Measurements from ENCODE around the gene POLN.
"Not testable (repeated sequence)": the region's sequence is repeated elsewhere in the genome, so short reads cannot be mapped to it uniquely, and the experiment has no call there.

POLN gene

GRCh38 chr4:2165391-2165790 lies 76.5 kb downstream of the POLN start:
- no peak overlapping the region for H3K4me2 ChIP-seq (ENCODE audit: low read length)
- no peaks in the 10 kb centered on the region for H3K9me2 ChIP-seq (ENCODE audit: low read depth, low read length)
- no peaks in the 10 kb centered on the region for H4K20me1 ChIP-seq (ENCODE audit: insufficient read depth, low read length)
- no peak overlapping the region for H3K9ac ChIP-seq (ENCODE audit: low read length)
- H3K4me3 ChIP-seq (ENCODE audit: low read depth, low read length, poor library complexity, severe bottlenecking) = no peak overlapping the region
- H3K27ac ChIP-seq (ENCODE audit: low read depth, low read length, poor library complexity, severe bottlenecking) = no peak overlapping the region
- TF ChIP-seq CTCF (IDR thresholded peaks at IDR 0.05; ENCODE audit: low read length) (no peak), EZH2 (IDR thresholded peaks at IDR 0.05; ENCODE audit: borderline replicate concordance, low read length) (no peak)
- no peaks in the 10 kb centered on the region for H3K4me1 ChIP-seq (ENCODE audit: insufficient read depth, low read length, severe bottlenecking)
- H3K27me3 ChIP-seq (ENCODE audit: insufficient read depth, low read length) = no peaks in the 10 kb centered on the region
- H3K36me3 ChIP-seq (ENCODE audit: insufficient read depth, low read length) = no peaks in the 10 kb centered on the region
- H3K9me3 ChIP-seq (ENCODE audit: low read length) = no peaks in the 10 kb centered on the region
- no peaks in the 10 kb centered on the region for H3F3A ChIP-seq (ENCODE audit: insufficient read depth, low read length)
- H3K79me2 ChIP-seq (ENCODE audit: insufficient read depth, low read length) = no peaks in the 10 kb centered on the region
- H2AFZ ChIP-seq (ENCODE audit: low read length) = no peak overlapping the region

GRCh38 chr4:2163311-2163821 lies 78.6 kb downstream of the POLN start:
- no peak overlapping the region for H3K4me3 ChIP-seq (ENCODE audit: low read depth, low read length, poor library complexity, severe bottlenecking)
- no peak for TF ChIP-seq CTCF (IDR thresholded peaks at IDR 0.05; ENCODE audit: low read length)
- TF ChIP-seq EZH2 (IDR thresholded peaks at IDR 0.05; ENCODE audit: borderline replicate concordance, low read length) = no peak
- no peaks in the 10 kb centered on the region for H3K79me2 ChIP-seq (ENCODE audit: insufficient read depth, low read length)
- no peaks in the 10 kb centered on the region for H3F3A ChIP-seq (ENCODE audit: insufficient read depth, low read length)
- H3K4me1 ChIP-seq (ENCODE audit: insufficient read depth, low read length, severe bottlenecking) = no peaks in the 10 kb centered on the region
- no peaks in the 10 kb centered on the region for H3K27me3 ChIP-seq (ENCODE audit: insufficient read depth, low read length)
- no peak overlapping the region for H2AFZ ChIP-seq (ENCODE audit: low read length)
- no peak overlapping the region for H3K9ac ChIP-seq (ENCODE audit: low read length)
- no peaks in the 10 kb centered on the region for H3K9me3 ChIP-seq (ENCODE audit: low read length)
- no peaks in the 10 kb centered on the region for H3K36me3 ChIP-seq (ENCODE audit: insufficient read depth, low read length)
- H4K20me1 ChIP-seq (ENCODE audit: insufficient read depth, low read length) = no peaks in the 10 kb centered on the region
- no peaks in the 10 kb centered on the region for H3K9me2 ChIP-seq (ENCODE audit: low read depth, low read length)
- no peak overlapping the region for H3K27ac ChIP-seq (ENCODE audit: low read depth, low read length, poor library complexity, severe bottlenecking)
- no peak overlapping the region for H3K4me2 ChIP-seq (ENCODE audit: low read length)

DNA sequence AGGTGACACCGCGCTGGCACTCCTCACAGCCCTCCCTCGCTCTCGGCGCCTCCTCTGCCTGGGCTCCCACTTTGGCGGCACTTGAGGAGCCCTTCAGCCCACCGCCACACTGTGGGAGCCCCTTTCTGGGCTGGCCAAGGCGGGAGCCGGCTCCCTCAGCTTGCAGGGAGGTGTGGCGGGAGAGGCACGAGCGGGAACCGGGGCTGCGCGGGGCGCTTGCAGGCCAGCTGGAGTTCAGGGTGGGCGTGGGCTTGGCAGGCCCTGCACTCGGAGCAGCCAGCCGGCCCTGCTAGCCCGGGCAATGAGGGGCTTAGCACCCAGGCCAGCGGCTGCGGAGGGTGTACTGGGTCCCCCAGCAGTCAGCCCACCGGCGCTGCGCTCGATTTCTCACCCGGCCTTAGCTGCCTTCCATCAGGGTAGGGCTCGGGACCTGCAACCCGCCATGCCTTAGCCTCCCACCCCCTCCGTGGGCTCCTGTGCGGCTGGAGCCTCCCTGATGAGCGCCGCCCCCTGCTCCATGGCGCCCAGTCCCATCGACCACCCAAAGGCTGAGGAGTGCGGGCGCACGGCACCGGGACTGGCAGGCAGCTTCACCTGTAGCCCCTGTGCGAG lies 80.7 kb downstream of the POLN start:
- H3K9me2 ChIP-seq (ENCODE audit: low read depth, low read length); H2AFZ ChIP-seq (ENCODE audit: low read length); H3K4me1 ChIP-seq (ENCODE audit: insufficient read depth, low read length, severe bottlenecking); H3K36me3 ChIP-seq (ENCODE audit: insufficient read depth, low read length); H3K79me2 ChIP-seq (ENCODE audit: insufficient read depth, low read length); H3K27ac ChIP-seq (ENCODE audit: low read depth, low read length, poor library complexity, severe bottlenecking); H3K4me3 ChIP-seq (ENCODE audit: low read depth, low read length, poor library complexity, severe bottlenecking); H3F3A ChIP-seq (ENCODE audit: insufficient read depth, low read length); H3K4me2 ChIP-seq (ENCODE audit: low read length); H3K9me3 ChIP-seq (ENCODE audit: low read length); H4K20me1 ChIP-seq (ENCODE audit: insufficient read depth, low read length); H3K9ac ChIP-seq (ENCODE audit: low read length); H3K27me3 ChIP-seq (ENCODE audit: insufficient read depth, low read length): not testable (repeated sequence)

GRCh38 chr4:2159931-2160330 lies 82.0 kb downstream of the POLN start:
- TF ChIP-seq CTCF (IDR thresholded peaks at IDR 0.05; ENCODE audit: low read length) = no peak
- TF ChIP-seq EZH2 (IDR thresholded peaks at IDR 0.05; ENCODE audit: borderline replicate concordance, low read length) = no peak
- no peak overlapping the region for H3K4me2 ChIP-seq (ENCODE audit: low read length)
- no peaks in the 10 kb centered on the region for H3K9me3 ChIP-seq (ENCODE audit: low read length)

More at GRCh38 chr4:2159931-2160330, 82.0 kb downstream of the POLN start:
- Histone ChIP-seq H3K4me3 (ENCODE audit: low read depth, low read length, poor library complexity, severe bottlenecking) (no peak overlapping the region), H3K36me3 (ENCODE audit: insufficient read depth, low read length) (no peaks in the 10 kb centered on the region), H3K79me2 (ENCODE audit: insufficient read depth, low read length) (no peaks in the 10 kb centered on the region), H3K4me1 (ENCODE audit: insufficient read depth, low read length, severe bottlenecking) (no peaks in the 10 kb centered on the region), H4K20me1 (ENCODE audit: insufficient read depth, low read length) (no peaks in the 10 kb centered on the region), H3K9me2 (ENCODE audit: low read depth, low read length) (no peaks in the 10 kb centered on the region), H3K27ac (ENCODE audit: low read depth, low read length, poor library complexity, severe bottlenecking) (no peak overlapping the region), H3F3A (ENCODE audit: insufficient read depth, low read length) (no peaks in the 10 kb centered on the region), H2AFZ (ENCODE audit: low read length) (no peak overlapping the region), H3K27me3 (ENCODE audit: insufficient read depth, low read length) (no peaks in the 10 kb centered on the region), H3K9ac (ENCODE audit: low read length) (no peak overlapping the region)
